ENCODE data around the gene BOD1. TPM values are rescaled to one million over a fixed set of nuclear protein-coding genes. Genes with fewer than 3 reads are reported as not detected.

The BOD1 gene
- total and polyA plus RNA-seq, 9 of the 15 experiments (the other 6 are each of a cell fraction or from before 2014, with no cell fraction given) = 10.1 to 31.6 (median 22.6) TPM

DNA sequence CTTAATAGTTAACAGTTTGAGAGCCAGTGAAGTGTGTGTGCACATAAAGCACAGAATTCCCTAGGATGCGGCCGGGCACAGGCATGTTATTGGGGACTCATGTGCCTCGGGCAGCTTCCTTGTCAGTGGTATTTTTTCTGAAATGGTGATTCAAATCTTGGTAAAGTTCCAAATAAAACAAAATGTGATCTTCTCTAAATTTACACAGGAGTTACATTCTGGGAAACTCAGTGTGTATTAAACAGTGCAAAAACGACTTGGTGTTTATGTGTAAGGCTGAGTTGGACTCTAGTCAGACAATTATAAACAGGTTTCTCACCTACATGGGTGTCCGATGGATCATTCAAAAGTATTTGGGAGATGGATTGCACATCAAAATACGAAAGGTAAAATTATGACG, 48.9 kb downstream of the BOD1 start:
- intact Hi-C loops (cut with micrococcal nuclease) = no loop called here
- Histone ChIP-seq H3K9me3 (replicated peaks; ENCODE audit: control insufficient read depth, insufficient read depth, low read depth, low read length) (no peaks in the 10 kb centered on the region), H3K4me1 (replicated peaks in 1 of 2; ENCODE audit: control insufficient read depth in 2 of 2, insufficient read depth in 2 of 2, low read length in 2 of 2) (no peaks in the 10 kb centered on the region), H3K4me3 (no peak overlapping the region), H3K9me1 (ENCODE audit: control insufficient read depth, insufficient read depth, low read length) (no peaks in the 10 kb centered on the region), H3K27me3 (ENCODE audit: control insufficient read depth in 2 of 2, insufficient read depth in 2 of 2, low read length in 2 of 2) (peaks cover 23 to 59% of the 10 kb centered on the region in 2 experiments; a peak in 4 of 5 replicates), H4K20me1 (replicated peaks; ENCODE audit: control insufficient read depth, insufficient read depth, low read length) (no peaks in the 10 kb centered on the region), H3K36me3 (ENCODE audit: control insufficient read depth, insufficient read depth, low read length) (no peaks in the 10 kb centered on the region), H3K4me2 (ENCODE audit: insufficient read depth, low read length) (no peak overlapping the region), H2AFZ (ENCODE audit: low read depth, low read length) (no peak overlapping the region), H3K79me2 (ENCODE audit: control insufficient read depth, insufficient read depth, low read length) (no peaks in the 10 kb centered on the region), H3K27ac (ENCODE audit: extremely low read depth, low read depth, low read length) (no peak overlapping the region), H3K9ac (ENCODE audit: insufficient read depth in 1 of 2, low read depth in 2 of 2, low read length in 2 of 2) (no peak overlapping the region)
- TF ChIP-seq, protein P1, sequence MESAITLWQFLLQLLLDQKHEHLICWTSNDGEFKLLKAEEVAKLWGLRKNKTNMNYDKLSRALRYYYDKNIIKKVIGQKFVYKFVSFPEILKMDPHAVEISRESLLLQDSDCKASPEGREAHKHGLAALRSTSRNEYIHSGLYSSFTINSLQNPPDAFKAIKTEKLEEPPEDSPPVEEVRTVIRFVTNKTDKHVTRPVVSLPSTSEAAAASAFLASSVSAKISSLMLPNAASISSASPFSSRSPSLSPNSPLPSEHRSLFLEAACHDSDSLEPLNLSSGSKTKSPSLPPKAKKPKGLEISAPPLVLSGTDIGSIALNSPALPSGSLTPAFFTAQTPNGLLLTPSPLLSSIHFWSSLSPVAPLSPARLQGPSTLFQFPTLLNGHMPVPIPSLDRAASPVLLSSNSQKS (CRISPR knock-in tag; IDR thresholded peaks at IDR 0.05) = no peak
- TF ChIP-seq PRMT5 (CRISPR knock-in tag; IDR thresholded peaks at IDR 0.05) (no peak), ZNF778 (CRISPR knock-in tag; IDR thresholded peaks at IDR 0.05) (no peak), RBM14 (IDR thresholded peaks at IDR 0.05; ENCODE audit: borderline replicate concordance, insufficient read depth, low read depth, low read length) (no peak), SRF (CRISPR knock-in tag; IDR thresholded peaks at IDR 0.05) (no peak), ETV6 (IDR thresholded peaks at IDR 0.05; ENCODE audit: borderline replicate concordance in 1 of 2, low read depth in 2 of 2, low read length in 1 of 2) (no peak), ETV6 (CRISPR knock-in tag; IDR thresholded peaks at IDR 0.05; ENCODE audit: borderline replicate concordance) (no peak), ZNF699 (CRISPR knock-in tag; IDR thresholded peaks at IDR 0.05; ENCODE audit: insufficient replicate concordance) (no peak), ZC3H8 (IDR thresholded peaks at IDR 0.05) (no peak), ZNF253 (CRISPR knock-in tag; conservative IDR thresholded peaks at IDR 0.05) (no peak), FOXJ2 (tag; IDR thresholded peaks at IDR 0.05) (no peak)
- TF ChIP-seq, protein P2, sequence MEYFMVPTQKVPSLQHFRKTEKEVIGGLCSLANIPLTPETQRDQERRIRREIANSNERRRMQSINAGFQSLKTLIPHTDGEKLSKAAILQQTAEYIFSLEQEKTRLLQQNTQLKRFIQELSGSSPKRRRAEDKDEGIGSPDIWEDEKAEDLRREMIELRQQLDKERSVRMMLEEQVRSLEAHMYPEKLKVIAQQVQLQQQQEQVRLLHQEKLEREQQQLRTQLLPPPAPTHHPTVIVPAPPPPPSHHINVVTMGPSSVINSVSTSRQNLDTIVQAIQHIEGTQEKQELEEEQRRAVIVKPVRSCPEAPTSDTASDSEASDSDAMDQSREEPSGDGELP (CRISPR knock-in tag; IDR thresholded peaks at IDR 0.05; ENCODE audit: borderline replicate concordance) = no peak
- TF ChIP-seq, protein P3, sequence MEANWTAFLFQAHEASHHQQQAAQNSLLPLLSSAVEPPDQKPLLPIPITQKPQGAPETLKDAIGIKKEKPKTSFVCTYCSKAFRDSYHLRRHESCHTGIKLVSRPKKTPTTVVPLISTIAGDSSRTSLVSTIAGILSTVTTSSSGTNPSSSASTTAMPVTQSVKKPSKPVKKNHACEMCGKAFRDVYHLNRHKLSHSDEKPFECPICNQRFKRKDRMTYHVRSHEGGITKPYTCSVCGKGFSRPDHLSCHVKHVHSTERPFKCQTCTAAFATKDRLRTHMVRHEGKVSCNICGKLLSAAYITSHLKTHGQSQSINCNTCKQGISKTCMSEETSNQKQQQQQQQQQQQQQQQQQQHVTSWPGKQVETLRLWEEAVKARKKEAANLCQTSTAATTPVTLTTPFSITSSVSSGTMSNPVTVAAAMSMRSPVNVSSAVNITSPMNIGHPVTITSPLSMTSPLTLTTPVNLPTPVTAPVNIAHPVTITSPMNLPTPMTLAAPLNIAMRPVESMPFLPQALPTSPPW (CRISPR knock-in tag; IDR thresholded peaks at IDR 0.05) = no peak
- in situ Hi-C loops (cut with MboI) = loop anchor here (5.0 kb wide), 1 partner anchor 275 kb away; no protein-coding TSS in a partner anchor
- BruUV-seq (replicated peaks) = no TSS peak
- ATAC-seq = no peak
- POLR2A ChIA-PET = no interaction called here
- DNase-seq (ENCODE audit: extremely low read depth in 1 of 4, low spot score in 3 of 4) = no peak
- 2% methylated on average over 7 of the region's 7 CpGs for WGBS (ENCODE audit: insufficient coverage, low coverage, missing lambda C conversion rate)
- CTCF ChIA-PET (ENCODE audit: low intra/inter-chr PET ratio) = no interaction called here
- FAIRE-seq = no peak

All from K562 (cell line).